GM13977 (cell line): Measurements from ENCODE around the gene CALCOCO1.

ENCODE experiments used
- DNase-seq: peaks from one replicate; pipeline ENCODE4 v3.0.0; 2012; ENCODE audit warnings: low spot score
- CTCF ChIP-seq: IDR thresholded peaks from 2 replicates; pipeline ENCODE4 v1.5.1; 2012; ENCODE audit warnings: mild to moderate bottlenecking, control low read depth; ENCODE audit not compliant: insufficient read depth; ENCODE audit errors: extremely low read depth, missing control alignments
- in situ Hi-C: fragments of 300-500 bp; cut with MboI; formaldehyde crosslinking; loops from one replicate; pipeline ENCODE4 v1.12.0; 2022; ENCODE audit warnings: low sequenced_read_pairs, low pct_unique_long_range_greater_than_20kb, mixed read lengths, inconsistent platforms; ENCODE audit not compliant: unreplicated experiment

Gene CALCOCO1

DNA sequence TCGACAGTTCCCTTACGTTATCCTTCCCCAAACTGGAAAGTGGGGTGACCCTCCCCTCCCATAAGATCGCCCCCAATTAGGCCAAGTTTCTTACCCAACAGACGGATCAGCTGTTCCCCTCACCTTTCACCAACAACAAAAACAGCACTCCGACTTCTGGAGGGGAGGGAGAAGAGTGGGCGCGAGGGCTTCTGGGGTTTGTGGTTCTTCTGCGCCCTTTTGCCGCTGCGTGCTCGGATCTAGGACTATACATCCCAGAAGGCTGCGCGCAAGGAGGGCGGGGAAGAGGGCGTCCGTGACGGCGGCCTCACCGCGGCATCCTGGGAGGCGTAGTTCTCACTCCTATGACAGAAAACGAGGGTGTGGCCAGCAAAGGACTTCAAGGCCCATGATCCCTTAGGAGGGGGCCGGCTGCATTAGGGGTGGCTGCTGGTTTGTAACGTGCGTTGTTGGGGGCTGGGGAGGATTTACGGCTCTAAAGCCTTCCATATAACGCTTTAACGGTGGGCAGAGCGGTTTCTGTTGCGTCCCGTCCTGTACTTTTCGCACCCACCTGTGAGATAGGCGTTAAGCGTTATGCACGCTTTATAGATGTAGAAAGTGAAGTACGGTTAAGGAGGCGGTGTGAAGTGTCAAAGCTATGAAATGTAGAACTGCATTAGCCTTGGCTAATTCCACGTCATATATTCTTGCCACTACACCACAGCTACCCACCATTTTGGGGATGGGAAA lies at the start of gene CALCOCO1:
TSS of gene CALCOCO1 (minus strand) at position 143 of the 732 bp plus-strand sequence. CDS start 2,210 bp downstream, outside the sequence.
- DNase-seq: peak; percentile 95
- no peak for TF ChIP-seq CTCF
- in situ Hi-C loops: no loop called here

DNA sequence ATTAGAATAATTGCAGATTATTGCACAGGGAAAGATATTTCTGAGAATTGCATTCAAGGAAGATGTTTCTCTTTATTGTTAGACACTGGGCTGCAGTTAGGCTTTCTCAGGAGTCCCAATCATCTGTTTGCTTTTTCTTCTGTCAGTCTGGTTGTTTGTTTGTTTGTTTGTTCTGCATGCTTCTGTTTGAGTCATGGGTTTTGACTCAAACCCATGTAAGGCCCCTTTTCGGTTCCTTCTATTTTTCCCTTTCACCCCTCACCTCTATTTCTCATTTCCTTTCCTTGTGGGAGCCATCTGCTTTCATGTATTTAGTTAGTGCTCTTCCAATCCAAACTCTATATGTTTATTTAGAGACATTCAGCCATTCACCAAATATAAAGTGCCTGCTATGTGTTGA lies 49.6 kb upstream of the CALCOCO1 start:
- in situ Hi-C loops: no loop called here
- DNase-seq: no peak
- TF ChIP-seq CTCF: no peak

- DNase-seq: no peak
These were observed 48.4 kb upstream of the CALCOCO1 start for GRCh38 chr12:53775478-53776145.

GRCh38 chr12:53770281-53770680 lies 43.0 kb upstream of the CALCOCO1 start:
- in situ Hi-C loops: no loop called here
- DNase-seq: no peak
- no peak for TF ChIP-seq CTCF

More at GRCh38 chr12:53775478-53776145, 48.4 kb upstream of the CALCOCO1 start:
- TF ChIP-seq CTCF: no peak
- in situ Hi-C loops: no loop called here

DNA sequence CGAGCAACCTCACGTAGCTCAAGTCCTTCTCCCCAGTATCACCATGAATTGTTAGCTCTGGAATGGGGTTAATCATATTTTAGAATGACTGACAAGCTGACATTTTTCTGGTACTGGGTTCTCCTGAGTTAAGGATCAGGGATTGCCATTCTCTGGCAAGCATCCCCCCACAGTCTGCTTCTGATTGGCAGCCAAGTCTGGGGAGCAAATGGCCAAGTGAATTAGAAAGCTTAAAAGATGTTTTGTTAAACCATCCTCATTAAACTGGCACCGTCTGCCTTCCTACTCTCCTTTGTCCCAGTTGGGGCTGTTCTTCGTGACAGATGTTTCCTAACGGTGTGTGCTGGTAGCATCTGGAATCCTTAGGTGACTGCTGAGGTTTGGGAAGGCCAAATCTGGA lies 41.7 kb upstream of the CALCOCO1 start:
- in situ Hi-C loops: no loop called here
- DNase-seq: no peak
- no peak for TF ChIP-seq CTCF

- no peak for TF ChIP-seq CTCF
These were observed 39.6 kb upstream of the CALCOCO1 start for GRCh38 chr12:53766881-53767280.

More at GRCh38 chr12:53766881-53767280, 39.6 kb upstream of the CALCOCO1 start:
- in situ Hi-C loops: no loop called here
- DNase-seq: no peak
